Prostate gland (tissue), 2 donors: ENCODE measurements around the gene HCK. TPM values are rescaled to one million over a fixed set of nuclear protein-coding genes. Genes with fewer than 3 reads are reported as not detected.

Experiments
- DNase-seq: peaks from one replicate; pipeline ENCODE4 v3.0.0-alpha.2; 2019; ENCODE audit warnings: low spot score
- H3K27ac ChIP-seq, 2 donors: fragments of 200-600 bp; sonication (generic); 2 replicates each; pipeline ENCODE4 v1.5.1; 2017 to 2019
- H3K27me3 ChIP-seq: fragments of 200-600 bp; sonication (generic); replicated peaks from 2 replicates; pipeline ENCODE4 v1.5.1; 2019; ENCODE audit not compliant: insufficient read depth
- H3K36me3 ChIP-seq, 2 donors: fragments of 200-600 bp; sonication (generic); 1 replicate in 1 of 2; 2 replicates in 1 of 2; pipeline versions ENCODE4 v1.5.1 to v1.8.1; 2017 to 2019
- H3K4me1 ChIP-seq: fragments of 200-600 bp; sonication (generic); replicated peaks from 2 replicates; pipeline ENCODE4 v1.5.1; 2019
- H3K4me3 ChIP-seq, 2 donors: fragments of 200-600 bp; sonication (generic); 2 replicates each; pipeline ENCODE4 v1.5.1; 2017 to 2019
- H3K9me3 ChIP-seq: fragments of 200-600 bp; sonication (generic); 2 replicates; pipeline ENCODE4 v1.5.1; 2017
- CTCF ChIP-seq, 4 experiments: fragments of 200-600 bp in 2 of 4; fragments of 450-650 bp in 2 of 4; sonication (generic) in 2 of 4; IDR thresholded peaks; 1 replicate in 3 of 4; 2 replicates in 1 of 4; pipeline ENCODE4 v1.5.1; 2016 to 2019; ENCODE audit warnings: antibody characterized with exemption in 4 of 4, mild to moderate bottlenecking in 2 of 4, moderate library complexity in 2 of 4
- POLR2A ChIP-seq: fragments of 450-650 bp; IDR thresholded peaks from one replicate; pipeline ENCODE4 v1.6.1; 2016; ENCODE audit warnings: antibody characterized with exemption, mild to moderate bottlenecking
- POLR2AphosphoS5 ChIP-seq: sonication (generic); formaldehyde crosslinking; IDR thresholded peaks from one replicate; pipeline ENCODE4 v1.6.1; 2017; ENCODE audit warnings: antibody characterized with exemption
- WGBS: methylation state at CpG from one replicate; pipeline ENCODE4 v1.1.5; 2018; 5-methylcytosine and 5-hydroxymethylcytosine counted together
- intact Hi-C: fragments of 100-400 bp; cut with DNase I; formaldehyde crosslinking; loops from one replicate; pipeline ENCODE4 v1.14.2; 2022
- total RNA-seq, 2 donors: library from RNA; depleted of rRNA; stranded (reverse); fragments of >200 nt; gene quantifications; one replicate each; pipeline ENCODE4 v1.1.0, GENCODE V29; 2016

The HCK gene
- total RNA-seq, 2 donors from 2014 or later: 3.1 to 6.0 TPM

GRCh38 chr20:32129863-32130262, 77.8 kb downstream of the HCK start:
- Histone ChIP-seq H3K27me3 (no peaks in the 10 kb centered on the region), H3K27ac (no peak overlapping the region), H3K4me1 (no peaks in the 10 kb centered on the region), H3K9me3 (no peaks in the 10 kb centered on the region), H3K4me3 (no peak overlapping the region), H3K36me3 (no peaks in the 10 kb centered on the region)
- TF ChIP-seq CTCF (IDR thresholded peaks at IDR 0.05): no peak
- DNase-seq: no peak
- WGBS: 93% methylated on average over 5 of the region's 5 CpGs
- intact Hi-C loops: no loop called here

- WGBS: 50% methylated on average over 2 of the region's 2 CpGs
- TF ChIP-seq POLR2AphosphoS5 (no peak), POLR2A (no peak), CTCF (IDR thresholded peaks at IDR 0.05) (no peak)
- intact Hi-C loops: no loop called here
Measured at GRCh38 chr20:32130352-32130751, 78.3 kb downstream of the HCK start.

GRCh38 chr20:32130965-32131364, 78.9 kb downstream of the HCK start:
- intact Hi-C loops: no loop called here
- TF ChIP-seq POLR2A: no peak
- TF ChIP-seq CTCF (IDR thresholded peaks at IDR 0.05): no peak
- TF ChIP-seq POLR2AphosphoS5: no peak

More at GRCh38 chr20:32130352-32130751, 78.3 kb downstream of the HCK start:
- Histone ChIP-seq H3K4me3 (no peak overlapping the region), H3K4me1 (no peaks in the 10 kb centered on the region), H3K9me3 (no peaks in the 10 kb centered on the region), H3K27ac (no peak overlapping the region), H3K36me3 (no peaks in the 10 kb centered on the region), H3K27me3 (no peaks in the 10 kb centered on the region)
- DNase-seq: no peak

GRCh38 chr20:32132911-32133549, 81.0 kb downstream of the HCK start:
- 93% methylated on average over 10 of the region's 10 CpGs for WGBS
- Histone ChIP-seq H3K4me1 (no peaks in the 10 kb centered on the region), H3K4me3 (no peak overlapping the region), H3K9me3 (no peaks in the 10 kb centered on the region), H3K36me3 (peaks cover 0 to 4% of the 10 kb centered on the region in 2 donors), H3K27ac (no peak overlapping the region), H3K27me3 (no peaks in the 10 kb centered on the region)
- intact Hi-C loops: no loop called here
- no peak for TF ChIP-seq POLR2A
- TF ChIP-seq POLR2AphosphoS5: no peak
- TF ChIP-seq CTCF (IDR thresholded peaks at IDR 0.05): no peak
- no peak for DNase-seq

More at GRCh38 chr20:32130965-32131364, 78.9 kb downstream of the HCK start:
- Histone ChIP-seq H3K36me3 (no peaks in the 10 kb centered on the region), H3K4me1 (no peaks in the 10 kb centered on the region), H3K4me3 (no peak overlapping the region), H3K27me3 (no peaks in the 10 kb centered on the region), H3K27ac (no peak overlapping the region), H3K9me3 (no peaks in the 10 kb centered on the region)
- WGBS: 11% methylated on average over 2 of the region's 2 CpGs
- DNase-seq: no peak

GRCh38 chr20:32134026-32134425, 82.0 kb downstream of the HCK start:
- Histone ChIP-seq H3K4me1 (no peaks in the 10 kb centered on the region), H3K36me3 (peaks cover 0 to 4% of the 10 kb centered on the region in 2 donors), H3K27ac (no peak overlapping the region), H3K9me3 (no peaks in the 10 kb centered on the region), H3K4me3 (no peak overlapping the region), H3K27me3 (no peaks in the 10 kb centered on the region)
- no peak for TF ChIP-seq POLR2AphosphoS5
- no peak for TF ChIP-seq POLR2A
- no peak for TF ChIP-seq CTCF (IDR thresholded peaks at IDR 0.05)
- DNase-seq: no peak
- intact Hi-C loops: no loop called here
- 87% methylated on average over 5 of the region's 5 CpGs for WGBS
